Raji (cell line): ENCODE data around the gene GALNT16.

Source experiments
- POLR2A ChIP-seq: IDR thresholded peaks from 2 replicates; pipeline ENCODE4 v1.6.1; 2011; ENCODE audit warnings: low read depth, low read length, control low read depth; ENCODE audit not compliant: insufficient read depth

Gene GALNT16

GRCh38 chr14:69291396-69291795 lies 31.4 kb downstream of the GALNT16 start:
- TF ChIP-seq POLR2A = no peak

- TF ChIP-seq POLR2A = no peak
Observed at GRCh38 chr14:69291891-69292561, 32.1 kb downstream of the GALNT16 start.

- no peak for TF ChIP-seq POLR2A
Observed at GRCh38 chr14:69298131-69299071, 38.4 kb downstream of the GALNT16 start.

GRCh38 chr14:69299286-69300035 lies 39.5 kb downstream of the GALNT16 start:
- TF ChIP-seq POLR2A = no peak

- TF ChIP-seq POLR2A = no peak
Observed at GRCh38 chr14:69300601-69301221, 40.8 kb downstream of the GALNT16 start.

GRCh38 chr14:69303086-69303485 lies 43.1 kb downstream of the GALNT16 start:
- TF ChIP-seq POLR2A = no peak

GRCh38 chr14:69312608-69313007 lies 52.6 kb downstream of the GALNT16 start:
- no peak for TF ChIP-seq POLR2A

- TF ChIP-seq POLR2A = no peak
Observed at GRCh38 chr14:69313176-69313575, 53.2 kb downstream of the GALNT16 start.

GRCh38 chr14:69314327-69314726 lies 54.4 kb downstream of the GALNT16 start:
- no peak for TF ChIP-seq POLR2A

- no peak for TF ChIP-seq POLR2A
Observed at GRCh38 chr14:69315301-69315700, 55.3 kb downstream of the GALNT16 start.

GRCh38 chr14:69316449-69317101 lies 56.6 kb downstream of the GALNT16 start:
- no peak for TF ChIP-seq POLR2A

- no peak for TF ChIP-seq POLR2A
Observed at GRCh38 chr14:69317102-69317755, 57.3 kb downstream of the GALNT16 start.

GRCh38 chr14:69317780-69318179 lies 57.8 kb downstream of the GALNT16 start:
- no peak for TF ChIP-seq POLR2A

- TF ChIP-seq POLR2A = no peak
Observed at GRCh38 chr14:69318241-69318640, 58.3 kb downstream of the GALNT16 start.
